HUDEP-2 (cell line): Measurements from ENCODE around the gene SULT6B1.
A peak's percentile ranks its signal among the peaks of the same experiment; 100 is the strongest.
"Not testable (repeated sequence)": the region's sequence is repeated elsewhere in the genome, so short reads cannot be mapped to it uniquely, and the experiment has no call there.

Experiments used
- DNase-seq, 76 experiments: peaks; one replicate each; lab custom pipeline; 2025; ENCODE audit not compliant: unreplicated experiment in 76 of 76; lab: John Stamatoyannopoulos, UW

Gene SULT6B1

GRCh38 chr2:37188570-37188969 lies at the start of gene SULT6B1:
SULT6B1 (minus strand) TSS chr2:37188670; CDS start chr2:37188640, 30 bp downstream.
- DNase-seq, result no peak

DNA sequence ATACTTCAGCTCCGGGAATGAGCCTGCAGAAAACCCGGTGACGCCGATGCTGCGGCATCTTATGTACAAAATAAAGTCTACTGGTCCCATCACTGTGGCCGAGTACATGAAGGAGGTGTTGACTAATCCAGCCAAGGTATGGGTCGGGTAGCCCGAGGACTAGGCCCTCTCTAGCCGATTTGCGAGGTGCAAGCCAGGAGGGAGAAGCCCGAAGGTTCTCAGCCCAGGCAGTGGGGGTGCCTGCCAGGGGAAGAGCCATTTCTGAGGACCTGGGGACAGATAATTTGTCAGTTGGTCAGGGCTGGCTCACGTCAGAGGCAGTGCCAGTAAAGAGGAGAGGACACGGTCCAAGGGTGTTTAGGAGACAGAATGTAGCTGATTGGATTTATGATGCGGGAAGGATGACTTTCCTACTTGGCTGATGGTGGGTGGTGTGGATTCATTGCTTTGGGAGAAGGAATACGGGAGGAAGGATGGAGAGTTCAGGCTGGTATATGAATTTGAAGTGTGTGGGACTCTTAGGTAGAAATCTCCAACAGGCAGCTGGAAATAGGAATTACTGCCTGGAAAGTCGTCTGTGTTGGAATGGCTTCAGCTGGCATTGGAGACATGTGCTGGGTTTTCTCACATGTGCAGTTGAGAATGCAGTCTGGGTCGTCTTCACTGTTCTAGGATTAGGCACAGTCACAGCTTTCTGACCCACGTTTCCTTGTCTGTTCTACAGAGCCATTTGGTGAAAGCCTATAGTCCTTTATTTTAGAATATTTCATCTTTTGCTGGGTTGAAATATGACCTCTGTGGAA lies 43.9 kb upstream of the SULT6B1 start:
- peak in 10 of 76 experiments; percentile 0 to 46 (median 12) for DNase-seq

GRCh38 chr2:37231241-37232130 lies 43.0 kb upstream of the SULT6B1 start, which contains the start of the genes CEBPZ and NDUFAF7:
CEBPZ (minus strand) TSS chr2:37231596; CDS start chr2:37231567, 29 bp downstream.
NDUFAF7 (plus strand) TSS chr2:37231658; CDS start chr2:37231706, 48 bp downstream.
- DNase-seq, result peak in 75 of 76 experiments; percentile 10 to 88 (median 74)

GRCh38 chr2:37230581-37230980 lies 42.1 kb upstream of the SULT6B1 start:
- DNase-seq, result peak in 2 of 76 experiments; percentile 1 to 13

DNA sequence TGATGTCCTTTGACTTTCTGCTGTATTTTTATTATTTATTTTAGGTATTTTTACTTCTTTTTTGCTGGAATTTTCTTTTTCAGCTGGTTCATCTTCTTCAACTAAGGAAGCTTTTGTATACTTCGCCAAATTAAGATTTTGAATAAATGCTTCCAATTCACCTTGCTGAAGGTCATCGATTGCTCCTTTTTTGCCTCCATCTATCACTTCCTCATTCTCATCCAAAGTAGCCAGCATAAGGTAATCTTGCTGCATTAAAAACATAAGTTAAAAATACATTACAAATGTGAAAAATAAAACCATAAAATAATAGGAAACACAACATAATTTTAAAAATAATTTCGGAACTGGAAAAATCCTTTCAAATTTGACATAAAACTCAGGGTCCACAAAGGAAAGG lies 40.3 kb upstream of the SULT6B1 start:
- DNase-seq, result no peak

DNA sequence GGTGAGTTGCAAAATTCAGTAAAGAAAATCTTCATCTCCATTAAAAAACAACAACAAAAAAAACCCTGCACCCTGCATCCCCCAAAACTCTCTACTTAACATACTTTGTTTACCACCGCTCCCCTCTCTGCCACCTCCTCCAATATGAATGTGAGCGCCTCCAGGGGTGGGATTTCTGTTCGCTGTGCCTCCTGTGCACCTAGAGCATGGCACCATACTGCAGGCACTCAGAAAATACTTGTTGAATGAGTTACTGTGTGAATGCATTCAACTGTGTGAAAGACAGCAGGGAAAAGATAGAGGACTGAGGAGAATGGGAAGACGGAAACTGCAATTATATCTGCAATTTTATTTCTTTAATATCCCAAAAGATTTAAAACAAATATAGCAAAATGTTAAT lies 38.4 kb upstream of the SULT6B1 start:
- no peak for DNase-seq

- not testable (repeated sequence) for DNase-seq
These were observed 36.7 kb upstream of the SULT6B1 start for GRCh38 chr2:37225129-37225528.

- no peak for DNase-seq
These were observed 35.6 kb upstream of the SULT6B1 start for GRCh38 chr2:37224063-37224462.

GRCh38 chr2:37223131-37223530 lies 34.7 kb upstream of the SULT6B1 start:
- no peak for DNase-seq

DNA sequence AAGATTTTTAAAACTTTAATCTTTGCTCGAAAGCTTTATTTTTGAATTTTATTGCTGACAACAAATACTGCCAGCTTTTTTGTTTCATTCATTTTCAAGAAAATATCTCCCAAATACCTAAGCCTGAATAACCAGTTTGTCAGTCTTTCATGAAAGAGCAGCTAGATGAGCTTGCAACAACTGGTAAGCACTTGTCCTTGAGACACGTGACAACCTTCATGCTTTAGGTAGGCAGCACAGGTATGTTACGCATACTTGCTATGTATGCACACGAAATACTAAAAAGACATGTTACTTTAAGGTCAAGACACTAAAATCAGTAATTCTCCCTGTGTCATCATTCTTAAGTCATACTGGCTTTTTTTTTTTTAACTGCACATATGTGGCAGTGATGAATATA lies 30.6 kb upstream of the SULT6B1 start:
- DNase-seq, result no peak

DNA sequence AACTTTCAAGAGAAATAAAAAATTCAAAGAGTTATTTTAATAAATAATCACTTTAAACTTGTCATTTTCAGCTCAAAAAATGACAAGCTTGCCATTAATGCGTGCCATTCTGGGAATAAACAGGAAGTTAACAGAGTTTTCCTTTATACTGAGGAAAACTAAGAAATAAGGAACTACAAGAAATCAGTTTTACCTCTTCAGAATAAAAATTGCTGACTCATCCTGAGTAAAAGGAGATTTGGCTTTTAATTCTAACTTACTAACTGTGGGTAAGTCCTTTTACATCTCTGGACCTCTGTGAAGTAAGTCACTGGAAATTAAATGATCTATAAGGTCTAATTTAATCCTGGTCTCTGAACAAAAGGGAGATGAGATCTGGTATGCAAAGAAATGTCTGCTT lies 26.8 kb upstream of the SULT6B1 start:
- DNase-seq, result no peak

DNA sequence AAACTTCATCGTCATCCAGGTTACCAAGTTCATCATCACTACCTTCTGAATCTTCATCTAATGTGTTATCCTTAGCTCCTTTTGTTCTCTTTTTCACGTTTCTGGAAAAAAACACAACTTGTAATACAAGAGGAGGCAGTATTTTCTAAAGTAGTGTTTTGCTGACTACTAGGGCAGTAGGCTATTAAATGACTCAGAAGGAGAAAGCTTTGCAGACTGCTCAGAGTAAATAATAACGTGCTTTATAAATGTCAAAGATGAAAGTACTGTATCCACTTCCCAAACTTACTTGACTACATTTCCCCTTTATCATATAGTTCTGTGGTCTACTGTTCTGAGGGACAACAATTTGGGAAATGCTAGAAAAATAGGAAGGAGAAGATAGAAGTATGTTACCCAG lies 23.5 kb upstream of the SULT6B1 start:
- no peak for DNase-seq

DNA sequence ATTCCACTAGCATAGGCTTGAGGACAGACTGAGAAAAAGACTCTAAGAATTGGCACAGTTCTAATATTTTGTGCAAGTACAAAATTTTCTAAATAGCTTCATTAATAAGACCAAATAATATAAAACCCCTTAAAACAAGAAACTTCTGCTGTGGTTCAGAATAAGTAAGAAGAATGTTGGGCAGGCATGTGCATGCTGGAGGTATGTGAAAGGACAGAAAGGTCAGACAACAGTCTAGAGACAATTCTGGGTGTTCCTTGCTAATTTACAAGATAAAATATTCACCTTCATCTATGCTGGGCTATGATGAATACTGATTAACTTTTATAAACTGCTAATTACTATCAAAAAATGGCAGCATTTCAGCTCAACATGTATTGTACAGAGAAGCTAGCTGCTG lies 22.7 kb upstream of the SULT6B1 start:
- no peak for DNase-seq

- DNase-seq, result not testable (repeated sequence)
These were observed 18.3 kb upstream of the SULT6B1 start for GRCh38 chr2:37206760-37207159.

- no peak for DNase-seq
These were observed 17.3 kb upstream of the SULT6B1 start for GRCh38 chr2:37205689-37206341.

DNA sequence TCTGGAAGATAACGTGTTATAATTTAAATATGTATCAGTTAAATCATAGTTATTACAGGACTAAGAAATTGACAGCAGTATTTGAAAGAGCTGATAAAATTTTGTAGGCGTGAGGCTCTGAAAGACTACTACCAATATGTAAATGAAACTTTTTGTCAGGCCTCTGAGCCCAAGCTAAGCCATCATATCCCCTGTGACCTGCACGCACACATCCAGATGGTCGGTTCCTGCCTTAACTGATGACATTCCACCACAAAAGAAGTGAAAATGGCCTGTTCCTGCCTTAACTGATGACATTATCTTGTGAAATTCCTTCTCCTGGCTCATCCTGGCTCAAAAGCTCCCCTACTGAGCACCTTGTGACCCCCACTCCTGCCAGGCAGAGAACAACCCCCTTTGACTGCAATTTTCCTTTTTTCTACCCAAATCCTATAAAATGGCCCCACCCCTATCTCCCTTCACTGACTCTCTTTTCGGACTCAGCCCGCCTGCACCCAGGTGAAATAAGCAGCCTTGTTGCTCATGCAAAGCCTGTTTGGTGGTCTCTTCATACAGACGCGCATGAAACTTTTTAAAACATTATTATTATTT lies 16.7 kb upstream of the SULT6B1 start:
- not testable (repeated sequence) for DNase-seq

DNA sequence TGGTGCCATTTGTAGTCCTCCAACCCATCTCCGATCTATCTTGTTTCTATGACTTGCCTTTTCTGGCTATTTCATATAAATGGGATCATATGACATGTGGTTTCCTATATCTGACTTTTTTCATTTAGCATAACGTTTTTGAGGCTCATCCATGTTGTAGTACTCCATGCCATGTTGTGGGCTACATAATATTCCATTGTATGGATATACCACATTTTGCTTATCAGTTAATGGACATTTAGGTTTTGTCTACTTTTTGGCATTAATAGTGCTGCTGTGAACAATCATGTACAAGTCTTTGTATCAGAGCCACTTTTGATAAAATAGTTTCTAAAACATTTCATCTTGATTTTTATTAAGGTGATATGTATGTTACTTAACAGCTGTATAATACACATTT lies 15.2 kb upstream of the SULT6B1 start:
- DNase-seq, result no peak

- DNase-seq, result no peak
These were observed 13.3 kb upstream of the SULT6B1 start for GRCh38 chr2:37201766-37202165.

- no peak for DNase-seq
These were observed 12.7 kb upstream of the SULT6B1 start for GRCh38 chr2:37201208-37201607.

DNA sequence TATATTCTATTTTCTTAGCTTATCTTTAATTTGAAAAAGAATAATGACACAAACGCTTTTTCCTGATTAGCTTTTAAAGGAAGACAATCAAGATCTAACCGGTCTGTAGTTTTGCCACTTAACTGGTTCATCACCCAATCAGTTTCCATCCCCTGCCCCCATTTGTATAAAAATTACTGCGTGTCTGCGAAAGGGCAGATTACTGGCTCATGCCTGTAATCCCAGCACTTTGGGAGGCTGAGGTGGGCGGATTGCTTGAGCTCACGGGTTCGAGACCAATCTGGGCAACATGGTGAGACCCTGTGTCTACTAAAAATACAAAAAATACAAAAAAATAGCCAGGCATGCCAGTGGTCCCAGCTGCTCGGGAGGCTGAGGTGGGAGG lies 10.2 kb upstream of the SULT6B1 start:
- DNase-seq, result no peak
